Activated T-helper 1 cell treated with anti-CD3 and anti-CD28 coated beads, Interleukin-12 subunit alpha, Interleukin-12 subunit beta, Interleukin-2, Interleukin-4 antibody, amounts not matched to agents 30 ng/mL and 10 ng/mL and 1 ng/mL, durations not matched to agents 14 hours and 24 hours and 36 hours (primary cell): ENCODE measurements around the gene BRMS1. TPM values are rescaled to one million over a fixed set of nuclear protein-coding genes. Genes with fewer than 3 reads are reported as not detected.

Experiments used
- DNase-seq: peaks from one replicate; pipeline ENCODE4 v3.0.0; 2021; ENCODE audit warnings: low spot score
- H3K27ac Mint-ChIP-seq: one replicate; pipeline ENCODE4 v1.8.0; 2021; ENCODE audit warnings: mild to moderate bottlenecking, mixed read lengths
- H3K27me3 Mint-ChIP-seq: one replicate; pipeline ENCODE4 v1.8.0; 2022; ENCODE audit warnings: mild to moderate bottlenecking, moderate library complexity, mixed read lengths; ENCODE audit not compliant: insufficient read depth
- H3K36me3 Mint-ChIP-seq: one replicate; pipeline ENCODE4 v1.8.0; 2021; ENCODE audit warnings: low read depth, mixed read lengths
- H3K4me1 Mint-ChIP-seq: one replicate; pipeline ENCODE4 v1.8.0; 2021; ENCODE audit warnings: low read depth, mixed read lengths
- H3K4me3 Mint-ChIP-seq: one replicate; pipeline ENCODE4 v1.8.0; 2021; ENCODE audit warnings: mild to moderate bottlenecking, moderate library complexity, mixed read lengths
- H3K9me3 Mint-ChIP-seq: one replicate; pipeline ENCODE4 v1.8.0; 2021; ENCODE audit warnings: mixed read lengths
- intact Hi-C: fragments of 100-400 bp; cut with micrococcal nuclease; formaldehyde crosslinking; loops from one replicate; pipeline ENCODE4 v1.15.1; 2024
- total RNA-seq: library from RNA; stranded (reverse); gene quantifications from 2 replicates; pipeline ENCODE4 v1.2.3, GENCODE V29; 2022

BRMS1 gene
- total RNA-seq, 1 donor from 2014 or later: 67.1 TPM

GRCh38 chr11:66368484-66368883, 23.6 kb upstream of the BRMS1 start:
- Mint-ChIP-seq H3K36me3 (peaks cover 6% of the 10 kb centered on the region), H3K9me3 (no peaks in the 10 kb centered on the region), H3K27ac (no peak overlapping the region), H3K4me1 (peaks cover 9% of the 10 kb centered on the region), H3K27me3 (peaks cover 3% of the 10 kb centered on the region), H3K4me3 (no peak overlapping the region)
- no peak for DNase-seq
- intact Hi-C loops: no loop called here

GRCh38 chr11:66367561-66368312, 22.8 kb upstream of the BRMS1 start:
- Mint-ChIP-seq H3K27me3 (no peaks in the 10 kb centered on the region), H3K36me3 (peaks cover 6% of the 10 kb centered on the region), H3K27ac (no peak overlapping the region), H3K4me3 (no peak overlapping the region), H3K9me3 (no peaks in the 10 kb centered on the region), H3K4me1 (peaks cover 9% of the 10 kb centered on the region)
- intact Hi-C loops: no loop called here
- DNase-seq: no peak

- no peak for DNase-seq
- H3K27ac Mint-ChIP-seq: no peak overlapping the region
- intact Hi-C loops: no loop called here
- no peaks in the 10 kb centered on the region for H3K9me3 Mint-ChIP-seq
- H3K4me3 Mint-ChIP-seq: no peak overlapping the region
- H3K27me3 Mint-ChIP-seq: no peaks in the 10 kb centered on the region
- H3K36me3 Mint-ChIP-seq: peaks cover 8% of the 10 kb centered on the region
- H3K4me1 Mint-ChIP-seq: peaks cover 9% of the 10 kb centered on the region
Measured at GRCh38 chr11:66366844-66367477, 22.1 kb upstream of the BRMS1 start.

GRCh38 chr11:66365711-66366619, 21.1 kb upstream of the BRMS1 start:
- Mint-ChIP-seq H3K4me1 (peaks cover 9% of the 10 kb centered on the region), H3K27ac (no peak overlapping the region), H3K36me3 (peaks cover 8% of the 10 kb centered on the region), H3K4me3 (no peak overlapping the region), H3K9me3 (no peaks in the 10 kb centered on the region), H3K27me3 (no peaks in the 10 kb centered on the region)
- intact Hi-C loops: no loop called here
- no peak for DNase-seq

- Mint-ChIP-seq H3K4me1 (peaks cover 7% of the 10 kb centered on the region), H3K27me3 (no peaks in the 10 kb centered on the region), H3K9me3 (no peaks in the 10 kb centered on the region), H3K27ac (no peak overlapping the region), H3K36me3 (peaks cover 8% of the 10 kb centered on the region), H3K4me3 (no peak overlapping the region)
- DNase-seq: no peak
- intact Hi-C loops: no loop called here
Measured at GRCh38 chr11:66365166-66365565, 20.3 kb upstream of the BRMS1 start.

- Mint-ChIP-seq H3K4me1 (no peaks in the 10 kb centered on the region), H3K27ac (no peak overlapping the region), H3K4me3 (no peak overlapping the region), H3K36me3 (peaks cover 6% of the 10 kb centered on the region), H3K9me3 (no peaks in the 10 kb centered on the region), H3K27me3 (no peaks in the 10 kb centered on the region)
- DNase-seq: peak; percentile 50
- intact Hi-C loops: loop anchor here (1.0 kb wide), 1 partner anchor 16 kb away; no protein-coding TSS in a partner anchor
Measured at GRCh38 chr11:66363805-66364535, 19.1 kb upstream of the BRMS1 start.

- no peak for DNase-seq
- intact Hi-C loops: no loop called here
- H3K27me3 Mint-ChIP-seq: no peaks in the 10 kb centered on the region
- H3K9me3 Mint-ChIP-seq: no peaks in the 10 kb centered on the region
- H3K4me3 Mint-ChIP-seq: no peak overlapping the region
- no peaks in the 10 kb centered on the region for H3K4me1 Mint-ChIP-seq
- H3K36me3 Mint-ChIP-seq: peaks cover 4% of the 10 kb centered on the region
- H3K27ac Mint-ChIP-seq: no peak overlapping the region
Measured at GRCh38 chr11:66363187-66363601, 18.3 kb upstream of the BRMS1 start.

- Mint-ChIP-seq H3K27ac (no peak overlapping the region), H3K4me1 (no peaks in the 10 kb centered on the region), H3K36me3 (peaks cover 2% of the 10 kb centered on the region), H3K4me3 (no peak overlapping the region), H3K9me3 (no peaks in the 10 kb centered on the region), H3K27me3 (no peaks in the 10 kb centered on the region)
- no peak for DNase-seq
- intact Hi-C loops: no loop called here
Measured at GRCh38 chr11:66362481-66363147, 17.7 kb upstream of the BRMS1 start.

GRCh38 chr11:66361502-66361941, 16.6 kb upstream of the BRMS1 start:
- Mint-ChIP-seq H3K27ac (no peak overlapping the region), H3K36me3 (peaks cover 2% of the 10 kb centered on the region), H3K27me3 (no peaks in the 10 kb centered on the region), H3K4me3 (no peak overlapping the region), H3K9me3 (no peaks in the 10 kb centered on the region), H3K4me1 (no peaks in the 10 kb centered on the region)
- no peak for DNase-seq
- intact Hi-C loops: no loop called here

GRCh38 chr11:66360406-66361073, 15.6 kb upstream of the BRMS1 start:
- H3K27me3 Mint-ChIP-seq: no peaks in the 10 kb centered on the region
- H3K4me3 Mint-ChIP-seq: no peak overlapping the region
- DNase-seq: no peak
- H3K27ac Mint-ChIP-seq: no peak overlapping the region
- intact Hi-C loops: no loop called here
- no peaks in the 10 kb centered on the region for H3K9me3 Mint-ChIP-seq
- peaks cover 2% of the 10 kb centered on the region for H3K36me3 Mint-ChIP-seq
- H3K4me1 Mint-ChIP-seq: no peaks in the 10 kb centered on the region

GRCh38 chr11:66359662-66360087, 14.8 kb upstream of the BRMS1 start:
- H3K36me3 Mint-ChIP-seq: peaks cover 2% of the 10 kb centered on the region
- H3K27ac Mint-ChIP-seq: peak overlapping the region; percentile 31
- no peak for DNase-seq
- H3K9me3 Mint-ChIP-seq: no peaks in the 10 kb centered on the region
- no peaks in the 10 kb centered on the region for H3K27me3 Mint-ChIP-seq
- no peak overlapping the region for H3K4me3 Mint-ChIP-seq
- H3K4me1 Mint-ChIP-seq: no peaks in the 10 kb centered on the region
- intact Hi-C loops: no loop called here
